Mucosa of descending colon (tissue), 3 donors: Measurements from ENCODE around the gene ABCA3. TPM values are rescaled to one million over a fixed set of nuclear protein-coding genes. Genes with fewer than 3 reads are reported as not detected.
A peak's percentile ranks its signal among the peaks of the same experiment; 100 is the strongest.

Source experiments
- ATAC-seq: fragments of 200-7000 bp; cut with Tn5 transposase; one replicate; pipeline ENCODE4 v1.9.1; 2020; ENCODE audit warnings: mild to moderate bottlenecking, moderate library complexity
- DNase-seq, 3 donors: peaks; one replicate each; pipeline ENCODE4 v3.0.0-alpha.2; 2020
- H3K36me3 ChIP-seq: fragments of 200-600 bp; one replicate; pipeline ENCODE4 v1.8.0; 2021; ENCODE audit warnings: low read depth, mild to moderate bottlenecking
- H3K4me1 ChIP-seq: fragments of 200-600 bp; one replicate; pipeline ENCODE4 v1.8.0; 2021; ENCODE audit warnings: low read depth, mild to moderate bottlenecking
- H3K4me3 ChIP-seq: fragments of 200-600 bp; one replicate; pipeline ENCODE4 v1.8.0; 2021; ENCODE audit warnings: mild to moderate bottlenecking
- H3K9me3 ChIP-seq: fragments of 200-600 bp; one replicate; pipeline ENCODE4 v1.8.0; 2021; ENCODE audit warnings: mild to moderate bottlenecking
- CTCF ChIP-seq: fragments of 200-600 bp; IDR thresholded peaks from one replicate; pipeline ENCODE4 v1.8.0; 2022; ENCODE audit warnings: antibody characterized with exemption, mild to moderate bottlenecking
- intact Hi-C, 2 donors: fragments of 100-400 bp; cut with DNase I in 1 of 2; cut with micrococcal nuclease in 1 of 2; formaldehyde crosslinking; loops; one replicate each; pipeline versions ENCODE4 v1.11.0 to v1.11.1; 2022; cut with DNase I, micrococcal nuclease
- total RNA-seq, 3 donors: library from RNA; stranded (reverse); fragmentation: NEBNext Ultra II Directional in 2 of 3; extraction: Animal tissue kit (Norgen Biotek cat#: 25700) in 2 of 3; gene quantifications; one replicate each; pipeline versions ENCODE4 v1.2.1 to v1.2.4, GENCODE V29; 2021 to 2023
- donor health status: DM: no; HTN: no; CAD: no; lungs with moderate emphysema.
- donor health status: DM: no; HTN: no; CAD: no.
- donor health status: DM: no; HTN: yes; CAD: no.

Gene ABCA3
- total RNA-seq, 3 donors from 2014 or later, result 3.0 to 13.5 (median 3.4) TPM

DNA sequence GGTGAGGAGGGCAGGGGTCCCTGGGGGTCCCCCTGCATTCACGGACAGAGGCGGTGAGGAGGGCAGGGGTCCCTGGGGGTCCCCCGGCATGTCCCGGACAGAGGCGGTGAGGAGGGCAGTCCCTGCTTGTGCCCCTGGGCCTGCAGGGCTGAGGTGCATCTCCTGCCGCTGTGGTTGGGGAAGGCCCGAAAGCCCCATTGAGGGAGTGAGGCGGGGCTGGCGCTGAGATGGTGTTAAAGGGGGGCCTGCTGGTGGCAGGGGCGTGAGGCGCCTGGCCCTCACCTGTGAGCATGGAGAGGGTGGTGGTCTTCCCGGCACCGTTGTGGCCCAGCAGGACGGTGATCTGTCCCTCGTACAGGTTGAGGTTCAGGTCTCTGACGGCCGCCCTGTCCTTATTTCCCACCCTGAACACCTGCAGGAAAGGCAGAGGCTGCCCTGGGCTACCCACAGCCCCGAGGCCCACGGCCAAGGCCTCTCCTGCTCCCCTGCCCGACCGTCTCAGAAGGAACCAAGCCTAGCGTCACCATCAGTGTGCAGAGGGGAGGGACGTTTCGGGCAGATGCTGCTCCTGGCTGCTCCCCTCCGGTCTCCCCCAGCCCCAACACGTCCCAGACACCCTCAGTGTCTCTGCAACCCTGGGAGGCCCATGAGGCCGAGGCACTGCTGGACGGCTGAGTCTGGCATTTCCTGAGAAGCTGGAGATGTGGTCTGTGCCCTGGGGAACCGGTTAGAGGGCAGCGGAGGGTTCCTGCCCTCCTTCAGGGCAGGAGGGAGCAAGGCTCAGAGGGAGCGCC lies 41.2 kb downstream of the ABCA3 start:
- intact Hi-C loops, result no loop called here
- Histone ChIP-seq H3K4me1 (no peaks in the 10 kb centered on the region), H3K36me3 (no peaks in the 10 kb centered on the region), H3K4me3 (no peak overlapping the region), H3K9me3 (no peaks in the 10 kb centered on the region)
- DNase-seq, result no peak
- no peak for ATAC-seq
- TF ChIP-seq CTCF, result no peak

DNA sequence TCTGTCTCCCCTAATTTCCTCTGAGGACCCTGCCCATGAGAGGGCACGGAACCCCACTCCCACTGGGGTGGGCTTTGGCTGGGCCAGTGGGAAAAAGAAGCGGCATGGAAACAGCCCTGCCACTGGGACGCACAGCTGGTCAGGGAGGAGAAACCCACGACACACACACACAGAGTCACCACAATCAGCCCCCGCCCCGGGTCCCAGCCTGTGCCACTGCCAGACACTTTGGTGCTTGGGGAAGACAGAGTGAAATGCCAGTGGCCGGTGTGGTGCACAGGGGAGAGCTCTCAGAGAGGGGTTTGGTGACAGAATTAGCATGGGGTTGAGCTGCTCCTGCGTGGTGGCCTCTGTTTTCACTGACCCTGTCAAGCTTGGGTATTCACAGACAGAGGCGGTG lies 41.9 kb downstream of the ABCA3 start:
- Histone ChIP-seq H3K4me3 (no peak overlapping the region), H3K4me1 (no peaks in the 10 kb centered on the region), H3K9me3 (no peaks in the 10 kb centered on the region), H3K36me3 (no peaks in the 10 kb centered on the region)
- intact Hi-C loops, result no loop called here
- TF ChIP-seq CTCF, result no peak
- ATAC-seq (no peak), DNase-seq (no peak)

DNA sequence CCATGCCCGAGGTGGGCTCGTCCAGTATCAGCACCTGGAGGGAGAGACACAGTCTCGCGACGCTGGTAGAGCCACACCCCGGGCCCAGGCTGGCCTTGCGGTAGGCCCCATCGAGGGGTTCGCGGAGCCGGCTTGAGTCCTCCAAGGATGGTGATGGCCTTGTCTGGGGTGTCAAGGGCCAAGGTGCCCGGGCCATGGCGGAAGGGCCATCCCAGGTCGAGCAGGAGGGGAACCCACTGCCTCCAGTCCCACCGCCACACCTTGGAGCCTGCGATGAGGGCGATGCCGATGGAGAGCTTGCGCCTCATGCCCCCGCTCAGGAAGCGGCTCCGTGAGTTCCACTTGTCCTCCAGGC lies 43.0 kb downstream of the ABCA3 start:
- TF ChIP-seq CTCF, result no peak
- no peak overlapping the region for H3K4me3 ChIP-seq
- intact Hi-C loops, result no loop called here
- H3K9me3 ChIP-seq, result no peaks in the 10 kb centered on the region
- no peaks in the 10 kb centered on the region for H3K36me3 ChIP-seq
- no peak for DNase-seq
- ATAC-seq, result no peak
- H3K4me1 ChIP-seq, result no peaks in the 10 kb centered on the region

DNA sequence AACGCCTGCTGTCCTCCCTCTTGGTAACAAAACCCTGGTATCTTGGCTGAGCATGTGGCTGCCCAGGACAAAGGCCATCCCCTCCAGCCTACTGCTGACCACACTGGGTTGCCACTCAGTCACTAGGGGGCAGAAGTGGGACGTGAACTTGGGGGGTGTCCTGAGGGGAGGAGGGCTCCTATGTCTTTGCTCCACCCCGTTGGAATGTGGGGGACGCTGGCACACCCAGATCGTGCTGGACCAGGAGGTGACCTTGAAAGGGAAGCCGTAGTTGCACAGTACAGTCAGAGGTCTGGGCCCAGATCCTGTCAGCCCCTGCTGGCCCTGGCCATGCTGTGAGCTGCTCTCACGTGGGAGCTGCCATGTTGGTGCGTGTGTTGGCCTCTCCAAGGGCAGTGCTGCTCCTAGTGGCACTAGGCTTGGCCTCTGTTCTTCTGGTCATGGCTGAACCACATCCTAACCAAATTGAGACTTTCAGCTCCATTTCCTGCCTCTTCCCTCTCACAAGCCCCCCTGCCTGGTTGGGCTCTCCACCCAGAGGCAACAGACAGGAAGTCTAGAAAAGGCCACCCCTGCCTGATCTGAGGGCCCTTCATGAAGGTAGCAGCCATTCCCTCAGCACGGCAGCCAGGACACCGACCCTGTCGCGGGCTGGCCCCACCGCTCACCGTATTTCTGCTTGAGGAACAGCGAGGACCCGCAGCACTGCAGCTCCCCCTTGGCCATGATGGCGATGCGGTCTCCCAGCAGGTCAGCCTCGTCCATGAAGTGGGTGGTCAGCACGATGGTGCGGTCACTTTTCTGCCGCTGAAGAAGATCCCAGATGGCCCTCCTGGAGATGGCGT lies 43.6 kb downstream of the ABCA3 start:
- no peaks in the 10 kb centered on the region for H3K9me3 ChIP-seq
- H3K4me1 ChIP-seq, result no peaks in the 10 kb centered on the region
- ATAC-seq (peak; percentile 34), DNase-seq (peak in 2 of 3 donors; percentile 32 to 41)
- TF ChIP-seq CTCF, result no peak
- no peaks in the 10 kb centered on the region for H3K36me3 ChIP-seq
- H3K4me3 ChIP-seq, result no peak overlapping the region
- intact Hi-C loops, result no loop called here

DNA sequence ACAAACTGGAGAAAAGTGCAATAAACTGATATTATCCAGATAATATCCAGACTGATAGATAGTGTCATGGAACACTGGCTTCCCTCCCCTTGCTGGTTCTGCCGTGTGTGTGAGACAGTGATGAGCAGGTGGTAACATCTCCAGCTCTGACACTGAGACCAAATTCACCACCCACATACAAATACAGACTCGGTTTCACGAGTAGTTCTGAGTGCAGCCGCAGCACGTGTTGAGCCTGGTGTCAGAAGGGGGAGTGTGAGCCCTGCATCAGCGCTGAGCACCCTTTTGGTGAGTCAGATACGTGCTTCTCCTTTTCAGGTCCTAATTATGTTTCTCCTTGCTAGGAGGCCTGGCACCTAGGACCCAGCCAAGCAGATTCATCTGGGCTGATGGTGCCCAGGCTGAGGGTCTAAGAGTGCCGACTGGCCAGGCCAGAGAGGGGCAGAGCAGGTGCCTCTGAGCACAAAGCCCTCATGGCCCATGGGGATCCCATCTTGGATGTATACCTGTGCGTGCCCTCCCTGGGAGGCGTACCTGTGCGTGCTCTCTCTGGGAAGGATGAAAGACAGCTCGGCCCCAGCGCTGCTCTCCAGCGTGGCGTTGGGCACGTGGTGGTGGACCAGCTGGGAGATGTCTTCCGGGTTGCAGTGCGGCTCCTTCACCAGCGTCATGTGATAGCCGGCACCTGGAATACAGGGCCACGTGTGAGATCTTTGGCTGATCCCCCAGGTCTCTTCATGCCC lies 45.3 kb downstream of the ABCA3 start:
- no peaks in the 10 kb centered on the region for H3K4me1 ChIP-seq
- H3K36me3 ChIP-seq, result no peaks in the 10 kb centered on the region
- H3K4me3 ChIP-seq, result no peak overlapping the region
- no peak for DNase-seq
- ATAC-seq, result peak; percentile 9
- no peaks in the 10 kb centered on the region for H3K9me3 ChIP-seq
- intact Hi-C loops, result no loop called here
- no peak for TF ChIP-seq CTCF
